Measurements from ENCODE around the gene SIAE.

SIAE gene

DNA sequence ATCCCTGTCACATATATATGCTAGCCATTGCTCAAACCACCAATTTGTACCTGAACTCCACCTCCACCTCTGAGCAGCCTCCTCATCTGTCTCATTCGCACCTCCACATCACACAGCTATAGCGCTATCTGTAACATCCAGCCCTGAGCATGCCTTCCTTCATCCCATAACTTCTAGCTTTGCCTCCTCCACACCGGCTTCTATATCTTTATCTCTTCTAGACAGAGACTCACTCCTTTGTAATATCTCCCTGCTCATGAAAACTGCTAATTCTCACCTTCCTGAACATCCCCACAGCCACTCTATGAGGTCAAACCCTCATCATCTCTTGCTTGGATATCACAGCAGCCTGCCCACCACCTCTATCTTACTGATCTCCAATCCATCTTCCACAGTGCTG lies 5.9 kb downstream of the SIAE start:
- no peak for DNase-seq (ENCODE audit: low read depth in 2 of 2)

DNA sequence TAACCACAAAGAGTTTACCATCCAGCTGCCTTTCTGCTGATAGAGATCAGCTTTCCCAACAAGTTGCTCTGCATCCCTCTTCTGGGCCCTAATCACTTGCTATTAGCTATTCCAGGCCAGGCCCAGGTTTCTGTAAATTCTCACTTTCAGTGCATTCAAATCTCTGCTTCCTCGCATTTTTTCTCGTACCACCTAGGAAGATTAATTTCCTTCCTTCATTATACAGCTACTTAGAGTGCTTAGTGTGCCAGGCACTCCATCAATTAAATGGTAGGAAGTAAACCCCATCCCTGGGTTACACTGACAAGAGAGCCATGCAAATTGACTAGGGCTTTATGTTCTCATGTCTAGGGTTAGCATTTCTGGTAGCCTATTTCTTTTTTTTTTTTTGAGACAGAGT lies 9.7 kb downstream of the SIAE start:
- no peak for DNase-seq (ENCODE audit: low read depth in 2 of 2)

DNA sequence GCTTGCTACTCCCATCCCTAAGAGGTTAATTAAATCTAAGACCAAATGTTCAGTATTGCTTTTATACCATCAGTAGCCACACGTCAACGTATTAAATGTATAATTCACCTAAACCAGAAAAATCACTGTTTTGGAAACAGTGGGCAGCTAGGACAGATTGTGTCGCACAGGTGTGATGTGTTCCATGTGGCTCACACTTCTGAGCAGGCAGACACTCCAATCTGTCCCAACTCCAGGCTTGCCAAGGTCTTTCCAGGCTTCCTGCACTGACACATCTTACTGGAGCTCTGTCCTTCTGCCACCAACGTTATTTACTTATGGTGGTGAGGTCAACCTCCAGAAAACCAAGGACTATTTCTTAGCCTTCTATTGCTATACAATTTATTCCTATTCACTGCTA lies 11.4 kb downstream of the SIAE start:
- DNase-seq (ENCODE audit: low read depth in 2 of 2), result no peak

DNA sequence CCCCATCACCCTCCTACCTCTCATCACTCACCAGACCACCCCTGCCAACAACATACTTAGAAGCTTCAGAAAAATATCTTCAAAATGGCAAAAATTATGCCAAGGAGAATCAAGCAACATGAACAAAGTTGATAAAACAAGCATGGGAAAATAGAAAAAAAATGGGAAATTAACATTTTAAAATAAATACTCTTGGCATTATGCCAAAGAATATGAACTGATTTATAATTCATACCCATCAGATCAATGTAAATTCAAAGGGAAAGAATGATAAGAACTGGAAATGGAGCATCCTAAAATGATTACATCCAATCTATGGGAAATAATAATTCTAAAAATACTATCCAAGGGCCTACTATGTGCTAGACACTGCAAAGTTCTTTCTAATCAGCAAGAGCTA lies 12.0 kb downstream of the SIAE start:
- DNase-seq (ENCODE audit: low read depth in 2 of 2), result no peak

DNA sequence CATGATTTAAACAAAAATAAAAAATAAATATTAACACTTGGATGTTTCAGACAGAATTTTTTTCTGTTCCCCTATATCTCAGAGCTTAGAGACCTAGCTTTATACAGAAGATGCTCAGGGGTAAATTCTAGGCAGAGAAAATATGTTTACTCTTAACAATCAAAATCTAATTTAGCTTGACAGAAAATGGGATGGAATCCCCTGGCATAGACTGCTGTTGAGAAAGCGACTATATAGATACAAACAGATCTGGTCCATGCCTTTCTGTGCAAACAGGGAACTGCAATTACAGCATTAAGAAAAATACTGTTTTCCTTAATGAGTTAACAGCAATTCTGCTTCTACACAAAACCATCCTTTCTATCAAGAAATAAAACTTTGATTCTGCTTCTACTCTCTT lies 14.6 kb downstream of the SIAE start:
- no peak for DNase-seq (ENCODE audit: low read depth in 2 of 2)

DNA sequence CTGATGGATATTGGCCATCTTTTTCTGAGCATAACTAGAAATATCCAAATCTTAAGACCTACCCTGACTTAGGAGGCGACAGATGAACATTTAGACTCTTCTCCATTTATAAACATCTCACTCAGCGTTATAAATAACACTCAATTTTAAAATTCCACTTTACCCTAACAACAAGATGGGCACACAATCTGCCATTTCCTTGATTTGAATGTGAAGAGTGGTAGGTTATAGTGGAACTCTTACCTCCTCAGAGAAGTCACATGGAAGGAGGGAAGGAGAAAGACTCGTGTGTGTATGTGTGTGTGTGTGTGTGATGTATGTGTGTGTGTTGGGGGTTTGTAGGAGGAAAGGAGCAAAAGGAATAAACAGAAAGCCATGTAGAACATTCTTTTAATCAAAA lies 15.0 kb downstream of the SIAE start:
- DNase-seq (ENCODE audit: low read depth in 2 of 2), result no peak

DNA sequence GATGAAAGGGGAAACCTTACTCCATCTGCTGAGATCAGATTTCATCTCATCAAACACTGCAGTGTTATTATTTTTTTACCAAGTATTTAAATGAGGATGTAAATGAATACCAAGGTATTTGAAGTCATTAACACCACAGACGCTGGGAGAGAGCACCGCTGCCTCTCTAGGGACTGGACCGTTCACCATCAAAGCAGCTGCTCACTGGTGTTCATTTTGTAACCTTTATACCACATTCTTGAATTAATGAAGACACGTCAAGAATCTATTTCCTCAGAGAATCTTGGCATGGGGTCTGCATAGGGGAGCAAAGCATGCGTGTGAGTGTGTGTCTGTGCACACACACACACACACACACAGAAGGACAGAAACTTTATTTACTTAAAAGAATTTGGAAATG lies 15.6 kb downstream of the SIAE start:
- DNase-seq (ENCODE audit: low read depth in 2 of 2), result no peak

DNA sequence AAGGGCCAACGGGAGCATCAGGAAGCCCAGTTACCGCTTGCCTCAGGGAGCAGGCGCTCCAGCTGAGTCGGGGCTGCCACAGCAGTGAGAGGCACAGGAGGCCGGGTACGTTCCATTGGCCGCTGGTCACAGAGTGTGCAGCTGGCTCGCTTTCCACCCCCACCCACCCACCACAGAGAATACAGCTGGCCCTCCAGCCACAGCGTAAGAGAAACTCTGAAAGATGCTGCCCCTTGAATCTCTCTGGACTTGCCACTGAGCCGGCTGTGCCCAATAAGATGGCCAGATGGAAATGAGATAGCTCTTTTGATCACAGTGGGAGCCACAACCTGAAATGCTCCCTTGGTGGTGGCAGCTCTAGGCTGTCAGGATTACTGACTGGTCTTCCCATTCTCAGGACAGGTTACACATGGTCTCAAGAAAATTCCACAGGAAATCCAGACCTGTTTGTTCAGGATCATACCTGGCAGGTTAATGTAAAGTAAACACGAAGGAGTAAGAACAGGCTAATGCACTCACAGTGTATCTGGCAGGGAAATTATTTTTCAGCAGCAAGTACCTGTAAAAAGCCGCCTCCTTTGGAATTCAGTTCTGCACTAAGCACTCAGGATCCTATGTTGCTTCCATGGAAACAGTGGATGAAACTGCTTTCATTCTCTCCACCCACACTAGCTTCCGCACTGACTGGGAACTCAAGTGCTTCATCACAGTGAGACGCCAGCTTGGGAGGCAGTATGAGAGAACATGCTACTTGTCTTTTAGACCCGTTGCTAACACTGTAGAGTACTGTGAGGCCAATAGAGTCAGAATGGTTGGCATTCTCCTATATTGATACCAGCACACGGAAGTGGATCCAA lies 16.5 kb downstream of the SIAE start:
- no peak for DNase-seq (ENCODE audit: low read depth in 2 of 2)

DNA sequence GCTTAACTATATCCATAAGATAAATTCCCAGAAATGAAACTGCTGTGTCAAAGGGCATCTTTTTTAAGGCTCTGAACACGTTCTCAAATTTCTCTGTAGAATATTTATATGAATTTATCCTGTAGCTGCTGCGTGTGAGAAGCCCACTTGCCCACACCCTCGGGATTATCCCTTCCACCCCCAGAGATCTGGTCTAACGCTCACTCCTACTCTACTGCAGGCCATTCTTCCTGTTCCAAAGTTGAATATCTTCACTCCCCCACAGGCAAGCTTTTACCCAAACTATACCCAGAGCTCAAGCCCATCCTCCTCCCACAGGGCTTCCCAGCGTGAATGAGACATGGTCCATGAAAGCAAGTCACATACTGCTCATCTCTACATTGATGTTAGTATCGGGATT lies 24.9 kb downstream of the SIAE start:
- no peak for DNase-seq (ENCODE audit: low read depth in 2 of 2)

DNA sequence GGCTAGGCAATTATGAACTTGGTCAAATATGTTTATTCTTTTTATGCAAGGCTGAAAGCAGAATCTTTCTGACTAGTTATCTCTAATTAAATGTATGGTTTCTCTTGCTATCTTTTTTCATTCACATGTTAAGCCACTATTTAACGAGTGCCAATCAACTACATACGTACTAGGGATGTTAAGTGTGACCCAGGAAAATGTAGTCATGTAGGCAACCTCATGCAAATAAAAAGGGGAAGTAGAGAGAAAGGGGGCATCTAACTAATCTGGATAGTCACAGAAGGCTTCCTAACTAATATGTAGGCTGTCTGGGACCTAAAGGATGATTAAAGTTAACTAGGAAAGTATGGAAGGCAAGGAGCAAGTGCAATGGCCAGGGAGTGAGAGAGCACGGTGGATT lies 27.4 kb downstream of the SIAE start:
- no peak for DNase-seq (ENCODE audit: low read depth in 2 of 2)

DNA sequence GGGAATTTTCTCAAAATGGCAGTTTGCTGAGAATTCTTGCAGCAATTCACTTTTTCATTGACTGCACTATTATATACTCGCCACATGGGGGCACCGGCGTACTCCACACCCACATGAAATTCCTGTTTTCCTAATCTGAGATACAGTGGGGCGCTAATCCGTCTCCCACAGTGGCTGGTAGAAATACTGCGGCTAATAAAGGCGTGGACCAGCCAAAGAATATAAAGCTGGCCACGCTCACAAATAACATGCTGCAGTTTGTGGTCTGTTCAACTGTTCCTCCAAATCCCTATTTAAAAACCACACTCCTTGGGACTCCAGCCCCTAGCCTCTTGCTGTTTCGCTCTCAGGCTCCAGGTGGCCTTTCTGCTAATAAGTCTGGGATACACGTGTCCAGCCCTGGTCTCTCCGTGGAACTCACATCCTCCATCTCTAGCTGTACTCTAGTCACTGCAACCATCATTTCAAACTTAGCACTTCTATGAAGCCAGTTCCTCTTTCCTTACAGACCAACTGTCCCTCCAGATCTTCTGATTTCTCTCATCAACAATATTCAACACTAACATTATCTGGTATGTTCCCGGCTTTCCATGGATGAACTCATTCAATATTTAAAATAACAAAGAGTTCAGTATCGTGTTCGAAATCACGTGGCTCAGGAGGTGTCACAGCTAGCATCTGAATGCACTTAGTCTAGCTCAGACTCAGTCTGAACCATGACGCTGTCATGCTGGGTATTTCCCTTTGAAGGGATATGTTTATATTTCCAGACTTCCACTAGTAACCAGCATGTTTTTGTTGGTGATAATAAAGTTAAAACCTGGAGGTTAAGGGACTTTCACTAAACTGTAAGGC lies 28.9 kb downstream of the SIAE start:
- no peak for DNase-seq (ENCODE audit: low read depth in 2 of 2)

DNA sequence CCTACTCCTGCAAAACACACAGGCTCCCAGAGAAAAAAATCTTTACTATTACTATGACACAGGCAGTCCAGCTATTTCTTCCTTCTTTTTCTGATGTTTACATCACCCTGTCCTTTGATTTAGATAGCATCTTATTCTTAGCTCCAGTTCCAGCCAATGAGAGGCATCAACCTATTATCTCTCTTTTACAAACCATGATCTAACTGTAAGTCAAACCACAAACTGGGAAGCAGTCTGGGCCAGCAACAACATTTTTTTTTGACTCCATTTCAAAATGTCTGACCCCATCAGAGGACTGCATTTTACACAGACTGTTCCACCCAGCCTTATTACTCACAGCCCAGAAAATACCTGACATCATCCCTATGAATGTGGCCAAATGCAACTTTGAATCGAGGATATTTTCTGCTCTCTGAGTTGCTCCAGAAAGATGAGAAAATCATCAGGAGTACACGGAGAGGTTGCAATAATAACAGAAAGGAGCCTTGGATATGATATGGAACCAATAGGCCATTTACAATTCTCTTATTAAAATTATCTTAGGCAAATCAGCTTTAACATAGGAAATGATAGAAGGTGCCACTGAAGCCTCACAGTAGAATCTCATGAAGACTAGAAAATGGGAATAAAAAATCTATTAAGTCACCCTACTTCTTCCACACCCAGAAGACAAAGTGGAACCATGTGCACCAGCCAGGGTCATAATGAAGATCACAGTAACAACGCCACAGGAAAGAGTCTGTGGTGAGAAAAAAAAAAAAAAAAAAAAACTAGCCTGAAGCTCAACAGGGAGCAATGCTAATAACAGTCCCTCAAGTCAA lies 29.7 kb downstream of the SIAE start:
- no peak for DNase-seq (ENCODE audit: low read depth in 2 of 2)

DNA sequence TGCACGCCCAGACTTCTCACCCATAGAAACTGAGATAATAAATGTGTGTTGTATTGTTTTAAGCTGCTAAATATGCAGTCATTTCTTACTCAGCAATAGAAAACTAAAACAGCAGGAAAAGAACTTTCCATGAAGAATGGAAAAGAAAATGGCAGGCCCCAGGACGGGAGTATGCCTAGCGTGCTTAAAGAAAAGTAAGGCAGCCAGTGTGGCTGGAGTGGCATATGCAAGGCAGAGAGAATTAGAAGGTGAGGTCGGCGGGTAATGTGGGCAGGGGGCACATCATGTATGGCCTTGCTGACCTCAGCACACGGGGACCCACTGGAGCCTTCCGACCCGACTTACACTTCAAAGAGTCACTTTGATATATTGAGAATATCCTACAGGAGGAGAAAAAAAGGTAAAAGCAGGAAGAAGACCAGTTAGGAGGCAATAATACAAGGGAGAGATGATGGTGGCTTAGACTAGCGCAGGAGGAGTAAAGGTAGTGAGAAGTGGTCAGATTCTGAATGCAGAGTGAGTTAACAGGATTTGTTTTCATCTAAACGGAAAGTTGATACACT lies 30.4 kb downstream of the SIAE start:
- DNase-seq (ENCODE audit: low read depth in 2 of 2), result no peak

DNA sequence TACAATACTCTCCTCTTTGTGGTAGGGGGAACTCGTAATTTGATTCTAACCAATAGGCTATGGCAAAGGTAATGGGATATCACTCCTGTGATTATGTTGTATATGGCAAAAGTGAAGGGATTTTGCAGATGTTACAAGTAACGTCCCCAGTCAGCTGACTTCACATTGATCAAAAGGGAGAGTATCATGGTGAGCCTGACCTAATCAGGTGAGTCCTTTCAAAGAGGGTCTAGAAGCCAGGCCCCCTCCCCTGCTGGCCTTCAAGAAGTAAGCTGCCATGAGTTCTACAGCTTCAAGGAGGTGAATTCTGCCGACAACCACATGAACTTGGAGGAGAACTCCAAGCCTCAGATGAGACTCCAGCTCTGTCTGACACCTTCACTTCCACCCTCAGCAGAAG lies 30.9 kb downstream of the SIAE start:
- no peak for DNase-seq (ENCODE audit: low read depth in 2 of 2)

DNA sequence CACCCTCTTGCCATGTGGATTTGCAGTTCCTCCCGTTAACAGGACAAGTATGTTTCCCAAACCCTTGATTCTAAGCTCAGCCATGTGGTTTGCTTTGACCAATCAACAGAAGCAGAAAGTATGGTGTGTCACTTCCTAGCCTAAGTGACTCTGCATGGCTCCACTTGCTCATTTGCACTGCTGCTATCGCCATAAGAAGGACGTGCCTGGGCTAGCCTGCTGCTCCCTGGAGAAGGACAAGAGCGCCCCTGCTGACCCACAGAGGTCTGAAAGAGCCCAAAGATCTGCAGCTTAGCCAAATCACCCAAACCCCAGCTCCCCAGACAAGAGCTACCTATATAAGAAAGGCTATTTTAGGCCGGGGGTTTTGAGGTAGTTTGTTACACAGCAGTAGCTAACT lies 32.9 kb downstream of the SIAE start:
- no peak for DNase-seq (ENCODE audit: low read depth in 2 of 2)

DNA sequence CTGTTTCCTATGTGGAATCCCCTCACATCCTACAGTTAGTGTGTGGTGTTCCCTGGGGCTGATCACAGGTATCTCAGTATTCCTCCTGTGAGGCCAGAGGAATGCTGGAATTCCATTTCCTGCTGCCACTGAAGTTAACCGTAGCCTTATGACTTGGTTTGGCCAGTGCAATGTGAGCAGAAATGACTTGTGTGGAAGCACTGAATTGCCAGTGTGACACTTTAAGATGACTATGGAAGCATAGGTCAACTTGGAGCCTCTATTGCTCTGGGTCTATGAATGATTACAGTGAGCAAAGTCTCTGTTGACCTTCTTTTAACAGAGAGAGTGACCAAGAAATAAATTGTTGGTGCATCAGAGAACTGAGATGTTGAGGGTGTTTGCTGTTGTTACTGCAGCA lies 34.4 kb downstream of the SIAE start:
- no peak for DNase-seq (ENCODE audit: low read depth in 2 of 2)

DNA sequence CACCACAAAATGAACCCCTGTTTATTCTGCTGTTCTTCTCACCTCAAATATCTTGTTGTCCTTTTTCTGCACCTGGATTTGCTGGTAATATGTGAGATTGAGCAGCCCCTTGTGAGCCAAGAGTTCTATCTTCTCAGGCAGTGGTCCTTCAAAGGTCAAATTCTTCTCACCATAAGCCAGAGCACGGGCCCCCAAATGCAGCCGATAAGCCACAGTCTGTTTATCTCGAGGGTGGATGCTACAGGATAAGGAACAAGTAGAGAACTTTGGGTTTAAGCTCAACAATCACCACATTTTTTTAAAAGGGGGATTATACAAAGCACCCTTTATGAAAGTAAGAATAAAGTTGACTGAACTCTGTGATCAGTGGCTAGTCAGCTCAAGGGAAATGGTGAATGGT lies 35.0 kb downstream of the SIAE start:
- no peak for DNase-seq (ENCODE audit: low read depth in 2 of 2)

DNA sequence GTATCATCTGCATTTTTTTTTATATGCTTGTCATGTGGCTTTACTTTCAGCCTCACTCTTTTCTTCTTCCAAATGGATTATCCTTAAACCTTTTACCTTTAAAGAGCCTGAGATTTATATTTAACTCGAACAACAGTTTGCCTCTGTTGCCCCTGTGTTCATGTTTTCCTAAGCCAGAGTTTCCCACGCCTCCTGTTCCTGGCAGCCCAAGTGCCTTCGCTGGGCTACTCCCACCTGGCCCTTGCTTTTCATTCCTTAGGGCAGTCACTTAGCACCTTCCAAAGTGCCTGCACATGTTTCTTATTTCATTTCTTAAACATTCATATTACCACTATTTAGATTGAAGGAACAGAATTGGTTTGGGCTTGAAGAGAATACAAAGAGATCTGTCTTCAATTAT lies 37.6 kb downstream of the SIAE start:
- no peak for DNase-seq (ENCODE audit: low read depth in 2 of 2)

DNA sequence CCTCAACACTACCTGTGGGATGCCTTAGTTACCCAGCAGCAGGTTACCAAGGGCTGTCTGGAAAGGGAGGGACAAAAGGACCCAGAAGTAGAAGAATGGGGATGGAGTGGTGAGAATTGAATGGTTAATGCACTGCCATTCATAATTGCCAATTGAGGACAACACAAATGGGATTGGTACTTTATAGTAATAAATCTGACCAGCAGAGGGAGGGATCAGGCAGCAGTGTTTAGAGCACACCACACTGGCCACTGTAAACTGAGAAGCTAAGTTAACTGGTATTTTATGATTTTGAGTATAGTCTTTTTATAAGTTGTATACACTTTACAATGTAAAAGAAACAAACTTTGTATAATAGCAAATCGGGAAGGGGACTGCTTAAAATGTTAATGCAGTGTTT lies 40.2 kb downstream of the SIAE start:
- no peak for DNase-seq (ENCODE audit: low read depth in 2 of 2)

DNA sequence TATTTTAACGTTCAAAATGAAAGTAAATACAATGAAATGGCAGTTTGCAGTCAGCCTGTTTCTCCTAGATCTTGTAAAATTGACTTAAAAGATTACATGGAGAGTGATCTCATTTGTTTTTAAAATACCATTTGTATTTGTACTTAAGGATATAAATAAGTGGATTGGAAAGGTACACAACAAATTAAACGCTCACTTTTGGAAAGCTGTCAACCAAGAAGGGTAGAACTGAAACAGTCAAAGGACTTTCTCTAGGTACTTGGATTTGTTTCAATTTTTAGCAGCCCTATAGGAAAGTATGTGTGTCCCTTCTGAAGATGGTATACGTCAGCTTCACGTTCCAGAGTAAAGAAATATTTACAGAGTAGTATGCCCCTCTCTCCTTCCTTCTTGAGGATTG lies 43.6 kb downstream of the SIAE start:
- no peak for DNase-seq (ENCODE audit: low read depth in 2 of 2)

DNA sequence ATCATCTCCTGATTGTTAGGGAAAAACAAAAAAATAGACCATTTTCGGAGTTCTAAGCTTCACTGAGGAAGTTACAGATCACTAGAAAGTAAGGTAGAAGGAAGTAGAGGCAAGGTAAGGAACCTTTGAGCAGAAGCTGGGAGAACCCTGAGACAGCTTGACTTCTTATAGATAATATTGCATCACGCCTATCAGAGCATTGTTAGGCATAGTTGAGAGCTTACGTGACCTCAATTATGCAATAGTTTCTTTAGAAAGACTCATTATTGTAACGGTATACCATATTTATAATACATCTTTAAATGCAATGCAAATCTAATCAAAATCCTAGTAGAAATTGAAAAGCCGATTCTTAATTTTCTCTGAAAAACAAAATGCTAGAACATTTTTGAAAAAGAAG lies 46.0 kb downstream of the SIAE start:
- DNase-seq (ENCODE audit: low read depth in 2 of 2), result no peak

All from activated CD8-positive, alpha-beta memory T cell treated with anti-CD3 and anti-CD28 coated beads for 4 hours (primary cell).